GM23248 (cell line): ENCODE results near the gene MICAL2. TPM values are rescaled to one million over a fixed set of nuclear protein-coding genes. Genes with fewer than 3 reads are reported as not detected.
A peak's percentile ranks its signal among the peaks of the same experiment; 100 is the strongest.

Source experiments
- DNase-seq: peaks from one replicate; pipeline ENCODE4 v3.0.0-alpha.2; 2015
- H2AFZ ChIP-seq: fragments of 200-600 bp; sonication (generic); 2 replicates; pipeline ENCODE4 v1.6.1; 2016; ENCODE audit warnings: antibody characterized with exemption
- H3F3A ChIP-seq: fragments of 200-600 bp; sonication (generic); 2 replicates; pipeline ENCODE4 v1.6.1; 2016; ENCODE audit warnings: mild to moderate bottlenecking, antibody characterized with exemption, mixed run types; ENCODE audit not compliant: insufficient read depth
- H3K27ac ChIP-seq: fragments of 200-600 bp; sonication (generic); 2 replicates; pipeline ENCODE4 v1.5.1; 2016; ENCODE audit warnings: mild to moderate bottlenecking
- H3K27me3 ChIP-seq: fragments of 200-600 bp; sonication (generic); replicated peaks from 2 replicates; pipeline ENCODE4 v1.6.1; 2016; ENCODE audit warnings: mild to moderate bottlenecking; ENCODE audit not compliant: insufficient read depth
- H3K36me3 ChIP-seq: fragments of 200-600 bp; sonication (generic); 2 replicates; pipeline ENCODE4 v1.6.1; 2016; ENCODE audit warnings: low read depth, mild to moderate bottlenecking
- H3K4me1 ChIP-seq: fragments of 200-600 bp; sonication (generic); 2 replicates; pipeline ENCODE4 v1.6.1; 2016; ENCODE audit warnings: mild to moderate bottlenecking; ENCODE audit not compliant: insufficient read depth
- H3K4me2 ChIP-seq: fragments of 200-600 bp; sonication (generic); one replicate; pipeline ENCODE4 v1.6.1; 2016; ENCODE audit warnings: mild to moderate bottlenecking; ENCODE audit not compliant: unreplicated experiment
- H3K4me3 ChIP-seq: fragments of 200-600 bp; sonication (generic); 2 replicates; pipeline ENCODE4 v1.5.1; 2016; ENCODE audit warnings: mild to moderate bottlenecking
- H3K79me2 ChIP-seq: fragments of 200-600 bp; sonication (generic); 2 replicates; pipeline ENCODE4 v1.6.1; 2016; ENCODE audit warnings: mild to moderate bottlenecking; ENCODE audit not compliant: insufficient read depth
- H3K9ac ChIP-seq: fragments of 200-600 bp; sonication (generic); 2 replicates; pipeline ENCODE4 v1.6.1; 2016; ENCODE audit warnings: mild to moderate bottlenecking
- H3K9me2 ChIP-seq: fragments of 200-600 bp; sonication (generic); 2 replicates; pipeline ENCODE4 v1.6.1; 2016; ENCODE audit warnings: mixed run types, mild to moderate bottlenecking, moderate library complexity; ENCODE audit not compliant: insufficient read depth
- H3K9me3 ChIP-seq: fragments of 200-600 bp; sonication (generic); one replicate; pipeline ENCODE4 v1.6.1; 2017; ENCODE audit warnings: low read depth
- H4K20me1 ChIP-seq: fragments of 200-600 bp; sonication (generic); 2 replicates; pipeline ENCODE4 v1.6.0; 2016; ENCODE audit not compliant: insufficient read depth
- EZH2 ChIP-seq: fragments of 200-600 bp; sonication (generic); IDR thresholded peaks from 2 replicates; pipeline ENCODE4 v1.6.1; 2018; ENCODE audit warnings: antibody characterized with exemption, mild to moderate bottlenecking; ENCODE audit not compliant: insufficient read depth, poor library complexity, severe bottlenecking
- EZH2phosphoT487 ChIP-seq: fragments of 200-600 bp; sonication (generic); IDR thresholded peaks from 2 replicates; pipeline ENCODE4 v1.6.1; 2018; ENCODE audit warnings: antibody characterized with exemption, moderate library complexity, mild to moderate bottlenecking, low read depth; ENCODE audit not compliant: insufficient read depth
- WGBS, 2 experiments: methylation state at CpG; one replicate each; pipeline ENCODE4 v1.1.6; 2015 to 2017; ENCODE audit warnings: low lambda C conversion rate in 2 of 2, low coverage in 1 of 2; ENCODE audit errors: missing lambda C conversion rate in 2 of 2; 5-methylcytosine and 5-hydroxymethylcytosine counted together
- in situ Hi-C: fragments of 300-500 bp; cut with MboI; formaldehyde crosslinking; loops from 2 replicates; pipeline ENCODE4 v1.15.0; 2020
- polyA plus RNA-seq: library from polyadenylated mRNA; unstranded; fragments of >200 nt; fragmentation: Nextera tagmentation; extraction: Ambion mirVana; gene quantifications from 2 replicates; pipeline ENCODE4 v1.2.1, GENCODE V29; 2016
- total RNA-seq: library from RNA; depleted of rRNA; stranded (reverse); fragments of >200 nt; shearing (Covaris generic); gene quantifications from 2 replicates; pipeline ENCODE4 v1.2.3, GENCODE V29; 2014

MICAL2 gene
- total and polyA plus RNA-seq, 2 experiments from 2014 or later: 83.3 to 158 TPM

DNA sequence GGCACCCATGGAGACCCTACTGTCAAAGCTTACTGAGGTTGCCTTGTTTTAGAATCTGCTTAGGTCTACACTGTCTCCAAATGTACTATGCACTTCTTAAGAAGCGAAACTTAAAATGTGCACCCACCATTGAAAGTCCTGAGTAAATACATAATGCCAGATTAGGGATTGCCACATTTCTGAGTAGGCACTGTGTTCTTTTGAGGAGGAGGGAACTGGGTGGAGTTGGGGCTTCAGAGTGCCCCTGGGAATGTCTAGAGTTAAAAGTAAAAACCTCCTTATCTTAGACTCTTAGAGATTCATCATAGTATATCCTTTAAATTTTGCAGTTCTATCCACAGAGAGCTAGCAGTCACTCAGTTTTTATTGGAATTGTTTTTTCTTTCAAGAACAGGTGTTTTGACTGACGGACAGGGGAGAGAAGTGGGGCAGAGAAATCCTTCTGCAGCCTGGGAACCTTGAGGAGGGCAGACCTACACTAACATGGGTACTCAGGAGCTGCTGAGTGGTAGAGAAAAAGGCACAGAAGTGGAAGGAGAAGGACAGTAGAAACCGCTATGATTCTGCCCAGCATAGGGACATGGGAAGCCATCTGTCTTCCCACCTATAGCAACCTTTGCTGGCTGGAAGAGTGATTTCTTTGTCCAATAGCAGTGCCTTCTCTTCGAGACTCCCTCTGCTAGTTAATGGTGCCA, 33.4 kb upstream of the MICAL2 start:
- peak overlapping the region; percentile 29 for H3K4me3 ChIP-seq
- H3K4me2 ChIP-seq: peak overlapping the region; percentile 75
- H3K27ac ChIP-seq: peak overlapping the region; percentile 100
- no peak overlapping the region for H2AFZ ChIP-seq
- peak; percentile 86 for DNase-seq
- 70 to 79% methylated on average over 4 of the region's 4 CpGs for WGBS, 2 experiments
- H3K36me3 ChIP-seq: no peaks in the 10 kb centered on the region
- no peaks in the 10 kb centered on the region for H4K20me1 ChIP-seq
- in situ Hi-C loops: no loop called here
- peaks cover 46% of the 10 kb centered on the region for H3K4me1 ChIP-seq
- H3K9me3 ChIP-seq: no peaks in the 10 kb centered on the region
- H3K79me2 ChIP-seq: no peaks in the 10 kb centered on the region
- no peaks in the 10 kb centered on the region for H3K9me2 ChIP-seq
- no peak for TF ChIP-seq EZH2
- no peak for TF ChIP-seq EZH2phosphoT487
- peak overlapping the region; percentile 87 for H3K9ac ChIP-seq
- H3F3A ChIP-seq: peaks cover 56% of the 10 kb centered on the region
- H3K27me3 ChIP-seq: no peaks in the 10 kb centered on the region

DNA sequence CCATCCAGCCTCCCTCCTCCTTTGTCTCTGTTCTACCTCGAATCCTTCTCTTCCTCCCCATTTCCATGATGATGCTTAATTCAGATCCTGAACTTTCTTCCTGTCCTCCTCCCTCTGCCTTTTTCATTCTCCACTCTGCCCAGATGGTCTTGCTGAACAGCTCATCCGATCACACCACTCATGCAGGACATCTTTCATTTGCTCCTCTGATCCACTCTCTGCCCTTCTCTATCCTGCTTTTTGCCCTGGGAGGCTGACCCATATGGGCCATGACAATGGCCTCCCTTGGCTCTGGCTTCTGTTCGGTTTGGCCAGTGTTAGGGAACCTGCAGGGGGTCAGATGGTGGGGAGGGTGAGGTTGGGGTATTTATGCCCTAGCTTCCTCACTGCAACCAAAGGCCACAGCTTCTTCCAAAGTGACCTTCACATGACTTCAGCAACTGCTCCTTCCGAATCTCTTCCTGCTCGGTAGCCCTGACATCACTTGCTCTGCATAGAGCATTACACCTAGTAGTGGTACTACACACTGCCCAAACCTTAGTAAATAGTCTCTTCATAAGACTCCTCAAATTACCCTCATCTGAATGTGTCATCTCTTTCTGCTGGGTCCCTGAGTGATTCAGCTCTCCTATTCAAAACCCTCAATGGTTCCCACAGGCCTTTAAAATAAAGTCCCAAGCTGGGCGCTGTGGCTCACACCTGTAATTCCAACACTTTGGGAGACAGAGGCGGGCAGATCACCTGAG, 32.7 kb upstream of the MICAL2 start:
- DNase-seq: peak; percentile 77
- TF ChIP-seq EZH2 (no peak), EZH2phosphoT487 (no peak)
- H3K36me3 ChIP-seq: no peaks in the 10 kb centered on the region
- no peak overlapping the region for H2AFZ ChIP-seq
- no peaks in the 10 kb centered on the region for H3K79me2 ChIP-seq
- H3K9ac ChIP-seq: peak overlapping the region; percentile 87
- no peaks in the 10 kb centered on the region for H3K9me2 ChIP-seq
- H3K4me2 ChIP-seq: peak overlapping the region; percentile 75
- H4K20me1 ChIP-seq: no peaks in the 10 kb centered on the region
- in situ Hi-C loops: no loop called here
- 93 to 95% methylated on average over 7 of the region's 7 CpGs for WGBS, 2 experiments
- no peak overlapping the region for H3K4me3 ChIP-seq
- H3K4me1 ChIP-seq: peaks cover 46% of the 10 kb centered on the region
- peaks cover 56% of the 10 kb centered on the region for H3F3A ChIP-seq
- H3K27ac ChIP-seq: peak overlapping the region; percentile 100
- H3K27me3 ChIP-seq: no peaks in the 10 kb centered on the region
- no peaks in the 10 kb centered on the region for H3K9me3 ChIP-seq

DNA sequence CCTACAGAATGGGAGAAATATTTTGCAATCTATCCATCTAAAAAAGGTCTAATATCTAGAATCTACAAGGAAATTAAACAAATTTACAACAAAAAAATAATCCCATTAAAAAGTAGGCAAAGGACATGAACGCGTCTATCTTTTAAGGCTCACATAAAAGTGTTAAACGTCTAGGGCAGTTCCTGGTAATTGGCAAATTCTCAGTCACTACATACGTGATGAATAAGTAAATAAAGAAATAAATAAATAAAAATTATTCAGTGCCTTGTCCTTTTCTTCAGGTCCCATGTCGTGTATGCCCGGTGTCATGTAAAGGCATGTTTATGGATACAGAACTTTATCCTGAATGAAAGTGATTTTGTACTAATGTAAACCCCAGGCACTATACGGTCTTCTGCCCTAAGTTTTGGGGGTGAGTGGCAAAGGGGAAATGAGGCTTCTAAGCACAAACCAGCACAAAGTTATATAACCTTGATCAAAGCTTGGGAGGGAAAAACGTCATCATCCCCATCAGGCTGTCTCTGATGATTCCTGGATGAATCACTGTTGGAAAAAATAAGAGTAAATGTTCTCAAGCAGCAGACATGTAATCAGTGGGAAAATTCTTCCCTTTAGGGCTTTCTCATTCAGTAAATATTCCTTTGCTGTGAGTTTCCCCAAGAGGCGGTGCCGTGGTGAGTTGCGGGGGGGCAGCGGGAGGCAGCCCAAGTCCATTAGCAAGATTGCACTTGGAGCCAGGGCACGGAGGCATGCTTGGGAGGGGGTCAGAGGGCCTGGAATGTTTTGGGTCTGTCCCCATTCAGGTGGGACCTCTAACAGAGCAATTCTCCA, 30.4 kb upstream of the MICAL2 start:
- Histone ChIP-seq H3K27me3 (no peaks in the 10 kb centered on the region), H4K20me1 (no peaks in the 10 kb centered on the region), H3K27ac (peak overlapping the region; percentile 100), H3F3A (peaks cover 57% of the 10 kb centered on the region), H3K36me3 (no peaks in the 10 kb centered on the region), H3K9me2 (no peaks in the 10 kb centered on the region), H3K9ac (peak overlapping the region; percentile 87), H3K4me1 (peaks cover 44% of the 10 kb centered on the region), H3K4me3 (0 out of 2 replicates have a peak overlapping the region, but pooled peaks have one; percentile 9), H3K4me2 (peak overlapping the region; percentile 81), H2AFZ (no peak overlapping the region), H3K79me2 (no peaks in the 10 kb centered on the region), H3K9me3 (no peaks in the 10 kb centered on the region)
- in situ Hi-C loops: no loop called here
- TF ChIP-seq EZH2phosphoT487 (no peak), EZH2 (no peak)
- peak; percentile 97 for DNase-seq
- 15 to 18% methylated on average over 13 of the region's 13 CpGs for WGBS, 2 experiments

DNA sequence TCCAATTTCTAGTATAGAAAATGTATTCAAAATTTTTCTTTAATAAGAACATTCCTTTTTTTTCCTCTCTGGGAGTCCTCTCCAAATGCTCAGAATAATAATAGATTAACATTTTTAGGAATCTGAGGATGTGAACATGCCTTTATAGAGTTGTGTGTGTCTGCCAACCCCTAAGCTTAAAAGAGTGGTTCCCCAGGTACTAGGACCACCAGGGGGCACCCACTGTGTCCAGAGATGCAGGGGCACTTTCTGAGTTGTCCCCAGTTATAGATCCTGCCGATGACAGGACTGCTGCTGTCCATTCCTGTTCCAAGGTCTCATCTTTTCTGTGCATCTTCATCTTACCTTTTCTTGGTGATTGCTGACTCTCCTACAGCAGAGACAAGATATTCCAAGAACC, 27.0 kb upstream of the MICAL2 start:
- Histone ChIP-seq H3K36me3 (no peaks in the 10 kb centered on the region), H3K79me2 (no peaks in the 10 kb centered on the region), H3K9ac (0 out of 2 replicates have a peak overlapping the region, but pooled peaks have one; percentile 15), H2AFZ (no peak overlapping the region), H3K27me3 (no peaks in the 10 kb centered on the region), H4K20me1 (no peaks in the 10 kb centered on the region), H3K9me3 (no peaks in the 10 kb centered on the region), H3K4me1 (peaks cover 43% of the 10 kb centered on the region), H3K9me2 (no peaks in the 10 kb centered on the region), H3K4me3 (no peak overlapping the region), H3K4me2 (no peak overlapping the region), H3K27ac (peak overlapping the region; percentile 100), H3F3A (peaks cover 63% of the 10 kb centered on the region)
- no peak for DNase-seq
- whole genome bisulfite sequencing, 2 experiments: 56 to 60% methylated on average over 1 of the region's 1 CpG
- TF ChIP-seq EZH2phosphoT487: no peak
- no peak for TF ChIP-seq EZH2
- in situ Hi-C loops: no loop called here
